Smooth muscle cell (in vitro differentiated cells): ENCODE data around the gene KIF26A. TPM values are rescaled to one million over a fixed set of nuclear protein-coding genes. Genes with fewer than 3 reads are reported as not detected.

Experiments used
- DNase-seq: peaks from one replicate; lab custom pipeline; 2025; ENCODE audit not compliant: unreplicated experiment; lab: John Stamatoyannopoulos, UW
- H2AFZ ChIP-seq: fragments of 200-600 bp; sonication (generic); 2 replicates; pipeline ENCODE4 v1.6.0; 2016; ENCODE audit warnings: antibody characterized with exemption, low read depth, mild to moderate bottlenecking
- H3F3A ChIP-seq: fragments of 200-600 bp; sonication (generic); 2 replicates; pipeline ENCODE4 v1.6.0; 2017; ENCODE audit warnings: antibody characterized with exemption, low read depth
- H3K27ac ChIP-seq: fragments of 200-600 bp; sonication (generic); 2 replicates; pipeline ENCODE4 v1.5.1; 2016; ENCODE audit warnings: low read depth, mild to moderate bottlenecking
- H3K27me3 ChIP-seq: fragments of 200-600 bp; sonication (generic); 2 replicates; pipeline ENCODE4 v1.6.1; 2016; ENCODE audit warnings: low read depth, mild to moderate bottlenecking
- H3K36me3 ChIP-seq: fragments of 200-600 bp; sonication (generic); 2 replicates; pipeline ENCODE4 v1.5.1; 2016; ENCODE audit warnings: low read depth
- H3K4me1 ChIP-seq: fragments of 200-600 bp; sonication (generic); 2 replicates; pipeline ENCODE4 v1.5.1; 2016; ENCODE audit warnings: low read depth
- H3K4me2 ChIP-seq: fragments of 200-600 bp; sonication (generic); 2 replicates; pipeline ENCODE4 v1.6.0; 2016; ENCODE audit warnings: mild to moderate bottlenecking
- H3K4me3 ChIP-seq: fragments of 200-600 bp; sonication (generic); 2 replicates; pipeline ENCODE4 v1.5.1; 2016; ENCODE audit warnings: mild to moderate bottlenecking
- H3K79me2 ChIP-seq: fragments of 200-600 bp; sonication (generic); 2 replicates; pipeline ENCODE4 v1.6.0; 2016; ENCODE audit warnings: low read depth, mild to moderate bottlenecking
- H3K9ac ChIP-seq: fragments of 200-600 bp; sonication (generic); 2 replicates; pipeline ENCODE4 v1.6.0; 2016; ENCODE audit warnings: low read depth
- H3K9me3 ChIP-seq: fragments of 200-600 bp; sonication (generic); replicated peaks from 2 replicates; pipeline ENCODE4 v1.5.1; 2016; ENCODE audit warnings: low read depth
- H4K20me1 ChIP-seq: fragments of 200-600 bp; sonication (generic); 2 replicates; pipeline ENCODE4 v1.6.0; 2016; ENCODE audit warnings: low read depth
- WGBS: methylation state at CpG from one replicate; pipeline ENCODE4 v1.1.7; 2016; ENCODE audit warnings: low lambda C conversion rate; 5-methylcytosine and 5-hydroxymethylcytosine counted together
- polyA plus RNA-seq: library from polyadenylated mRNA; unstranded; fragments of >200 nt; fragmentation: Nextera tagmentation; extraction: Ambion mirVana; gene quantifications from 2 replicates; pipeline ENCODE4 v1.2.1, GENCODE V29; 2016
- total RNA-seq: library from RNA; depleted of rRNA; stranded (reverse); fragments of >200 nt; gene quantifications from 2 replicates; pipeline ENCODE4 v1.2.3, GENCODE V29; 2014
- TF ChIP-seq, protein P1 (sequence below): fragments of 200-600 bp; sonication (generic); IDR thresholded peaks from 2 replicates; pipeline ENCODE4 v1.5.1; 2017; ENCODE audit warnings: borderline replicate concordance, mild to moderate bottlenecking, antibody characterized with exemption; ENCODE audit not compliant: insufficient read depth, poor library complexity, severe bottlenecking

KIF26A gene
- total and polyA plus RNA-seq, 2 experiments from 2014 or later = 4.4 to 5.9 TPM

GRCh38 chr14:104187121-104187889 lies 48.9 kb downstream of the KIF26A start:
- no peaks in the 10 kb centered on the region for H3K36me3 ChIP-seq
- no peak for DNase-seq
- H3K79me2 ChIP-seq = no peaks in the 10 kb centered on the region
- H2AFZ ChIP-seq = no peak overlapping the region
- no peaks in the 10 kb centered on the region for H3K27me3 ChIP-seq
- 89% methylated on average over 21 of the region's 27 CpGs for WGBS
- H3K9me3 ChIP-seq = no peaks in the 10 kb centered on the region
- H3K4me2 ChIP-seq = no peak overlapping the region
- no peak overlapping the region for H3K4me3 ChIP-seq
- no peak overlapping the region for H3K9ac ChIP-seq
- no peaks in the 10 kb centered on the region for H3F3A ChIP-seq
- H3K27ac ChIP-seq = no peak overlapping the region
- no peaks in the 10 kb centered on the region for H4K20me1 ChIP-seq
- TF ChIP-seq, protein P1, sequence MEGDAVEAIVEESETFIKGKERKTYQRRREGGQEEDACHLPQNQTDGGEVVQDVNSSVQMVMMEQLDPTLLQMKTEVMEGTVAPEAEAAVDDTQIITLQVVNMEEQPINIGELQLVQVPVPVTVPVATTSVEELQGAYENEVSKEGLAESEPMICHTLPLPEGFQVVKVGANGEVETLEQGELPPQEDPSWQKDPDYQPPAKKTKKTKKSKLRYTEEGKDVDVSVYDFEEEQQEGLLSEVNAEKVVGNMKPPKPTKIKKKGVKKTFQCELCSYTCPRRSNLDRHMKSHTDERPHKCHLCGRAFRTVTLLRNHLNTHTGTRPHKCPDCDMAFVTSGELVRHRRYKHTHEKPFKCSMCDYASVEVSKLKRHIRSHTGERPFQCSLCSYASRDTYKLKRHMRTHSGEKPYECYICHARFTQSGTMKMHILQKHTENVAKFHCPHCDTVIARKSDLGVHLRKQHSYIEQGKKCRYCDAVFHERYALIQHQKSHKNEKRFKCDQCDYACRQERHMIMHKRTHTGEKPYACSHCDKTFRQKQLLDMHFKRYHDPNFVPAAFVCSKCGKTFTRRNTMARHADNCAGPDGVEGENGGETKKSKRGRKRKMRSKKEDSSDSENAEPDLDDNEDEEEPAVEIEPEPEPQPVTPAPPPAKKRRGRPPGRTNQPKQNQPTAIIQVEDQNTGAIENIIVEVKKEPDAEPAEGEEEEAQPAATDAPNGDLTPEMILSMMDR = no peak
- no peaks in the 10 kb centered on the region for H3K4me1 ChIP-seq

- Histone ChIP-seq H3K36me3 (no peaks in the 10 kb centered on the region), H3K9ac (no peak overlapping the region), H3F3A (no peaks in the 10 kb centered on the region), H3K79me2 (no peaks in the 10 kb centered on the region), H2AFZ (no peak overlapping the region), H3K27me3 (no peaks in the 10 kb centered on the region), H3K9me3 (no peaks in the 10 kb centered on the region), H4K20me1 (no peaks in the 10 kb centered on the region), H3K4me2 (no peak overlapping the region), H3K4me3 (no peak overlapping the region), H3K27ac (no peak overlapping the region), H3K4me1 (no peaks in the 10 kb centered on the region)
- TF ChIP-seq, protein P1 = no peak
- DNase-seq = no peak
- WGBS = 85% methylated on average over 26 of the region's 27 CpGs
These were observed 49.7 kb downstream of the KIF26A start for GRCh38 chr14:104187931-104188726.

GRCh38 chr14:104188727-104189400 lies 50.5 kb downstream of the KIF26A start:
- H3K27me3 ChIP-seq = no peaks in the 10 kb centered on the region
- H3F3A ChIP-seq = no peaks in the 10 kb centered on the region
- DNase-seq = no peak
- no peak overlapping the region for H3K4me2 ChIP-seq
- no peaks in the 10 kb centered on the region for H3K9me3 ChIP-seq
- 87% methylated on average over 15 of the region's 15 CpGs for WGBS
- no peaks in the 10 kb centered on the region for H3K79me2 ChIP-seq
- no peak overlapping the region for H2AFZ ChIP-seq
- H3K36me3 ChIP-seq = no peaks in the 10 kb centered on the region
- no peak overlapping the region for H3K27ac ChIP-seq
- H3K4me3 ChIP-seq = no peak overlapping the region
- TF ChIP-seq, protein P1 = no peak
- no peaks in the 10 kb centered on the region for H4K20me1 ChIP-seq
- H3K9ac ChIP-seq = no peak overlapping the region
- no peaks in the 10 kb centered on the region for H3K4me1 ChIP-seq
